ENCODE data around the gene GREB1.

GREB1 gene

DNA sequence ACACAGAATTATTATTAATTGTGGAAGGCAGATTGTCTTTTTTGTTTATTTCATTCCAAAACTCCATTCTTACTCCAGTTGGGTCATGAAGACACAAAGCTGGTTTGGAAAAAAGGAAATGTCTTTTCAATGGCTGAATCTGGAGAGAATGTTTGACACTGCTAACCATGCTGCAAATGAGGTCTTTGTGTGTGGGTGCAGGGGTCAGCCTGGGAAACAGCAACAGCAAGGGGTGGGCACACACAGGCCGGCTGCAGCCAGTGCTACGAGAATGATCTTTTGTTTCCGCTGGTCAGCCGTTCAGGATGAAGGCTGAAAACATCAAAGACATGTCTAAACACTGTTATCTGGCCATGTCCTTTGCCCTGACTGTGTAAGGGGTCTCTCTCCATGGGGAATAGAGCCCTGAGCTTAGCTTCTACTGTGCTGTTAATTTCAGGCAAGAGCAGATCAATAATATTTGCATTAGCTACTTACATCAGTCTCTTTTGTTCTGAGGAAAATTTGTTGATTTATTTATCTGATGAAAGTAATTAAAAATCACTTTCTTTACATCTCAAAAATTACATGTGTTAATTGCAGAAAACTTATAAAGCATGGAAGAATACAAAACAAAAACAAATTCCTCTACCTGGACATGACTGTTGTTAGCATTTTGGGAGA lies 34.6 kb upstream of the GREB1 start:
- 6 to 7% methylated on average over 3 to 4 of the region's 4 CpGs for WGBS, 2 experiments (ENCODE audit: insufficient coverage in 2 of 2)
- Histone ChIP-seq H3K4me1 (ENCODE audit: control insufficient read depth, insufficient read depth, low read length, poor library complexity, severe bottlenecking) (peaks cover 18% of the 10 kb centered on the region), H3K27ac (ENCODE audit: low read depth, low read length, severe bottlenecking) (peak overlapping the region; percentile 75), H3K36me3 (ENCODE audit: control insufficient read depth, insufficient read depth, low read length) (peaks cover 4% of the 10 kb centered on the region), H3K9me3 (ENCODE audit: control insufficient read depth, low read length) (peaks cover 12% of the 10 kb centered on the region), H3K4me3 (ENCODE audit: extremely low read depth, insufficient read depth, low read length, poor library complexity, severe bottlenecking) (no peak overlapping the region)

DNA sequence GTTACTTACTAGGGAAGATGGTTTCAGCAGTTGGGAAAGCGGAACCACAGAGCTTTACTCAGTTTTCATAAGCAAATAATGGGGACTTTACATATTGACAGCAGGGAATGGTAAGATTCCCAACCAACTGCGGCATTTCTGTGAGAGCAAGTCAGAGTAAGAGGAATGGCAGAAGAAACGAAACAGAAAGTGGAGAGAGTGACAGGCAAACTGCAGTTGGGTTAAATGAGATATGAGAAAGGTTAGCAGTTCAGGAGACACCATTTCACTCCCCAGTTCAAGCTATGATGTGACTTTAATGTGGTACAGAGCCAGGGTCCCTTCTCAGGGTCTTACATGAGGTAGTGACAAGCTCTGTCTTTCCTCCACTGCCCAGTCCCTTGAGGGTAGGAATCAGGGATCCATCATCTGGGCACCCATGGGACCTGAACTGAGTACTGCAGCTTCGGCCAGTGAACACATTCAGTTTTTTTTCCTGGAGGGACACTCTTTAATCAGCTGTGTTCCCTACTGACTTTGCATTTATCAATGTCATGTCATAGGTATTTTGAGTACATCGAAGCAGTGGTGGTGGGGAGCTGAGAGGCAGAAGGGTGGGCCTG lies 33.0 kb upstream of the GREB1 start:
- H3K4me1 ChIP-seq (ENCODE audit: control insufficient read depth, insufficient read depth, low read length, poor library complexity, severe bottlenecking), result peaks cover 20% of the 10 kb centered on the region
- peaks cover 4% of the 10 kb centered on the region for H3K36me3 ChIP-seq (ENCODE audit: control insufficient read depth, insufficient read depth, low read length)
- H3K27ac ChIP-seq (ENCODE audit: low read depth, low read length, severe bottlenecking), result no peak overlapping the region
- H3K9me3 ChIP-seq (ENCODE audit: control insufficient read depth, low read length), result peaks cover 12% of the 10 kb centered on the region
- H3K4me3 ChIP-seq (ENCODE audit: extremely low read depth, insufficient read depth, low read length, poor library complexity, severe bottlenecking), result no peak overlapping the region
- 89 to 93% methylated on average over 4 to 5 of the region's 5 CpGs for WGBS, 2 experiments (ENCODE audit: insufficient coverage in 2 of 2)

DNA sequence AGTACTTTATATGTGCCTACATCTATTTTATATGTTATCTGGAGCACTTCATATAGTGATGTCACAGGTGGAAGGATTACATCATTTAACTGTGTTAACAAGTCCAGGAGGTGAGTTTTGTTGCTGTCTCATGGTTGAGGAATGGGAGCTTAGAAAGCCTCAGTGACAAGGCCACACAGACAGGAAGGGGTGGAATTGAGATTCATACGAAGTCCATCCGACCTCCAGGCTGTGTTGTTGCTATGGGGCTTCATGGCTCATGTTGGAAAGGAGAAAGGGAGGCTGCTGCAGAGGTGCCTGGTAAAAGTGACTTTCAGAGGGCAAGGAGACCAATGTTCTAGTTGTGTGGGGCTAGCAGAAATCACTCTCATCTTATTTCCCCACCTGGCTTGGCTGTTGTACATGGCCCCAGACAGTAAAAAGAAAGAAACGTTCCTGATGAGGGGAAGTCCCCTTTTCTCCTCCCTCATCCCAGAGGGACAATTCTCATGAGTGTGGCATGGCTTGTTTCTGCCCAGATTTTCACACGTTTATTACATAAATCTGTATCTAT lies 31.0 kb upstream of the GREB1 start:
- H3K36me3 ChIP-seq (ENCODE audit: control insufficient read depth, insufficient read depth, low read length), result peaks cover 6% of the 10 kb centered on the region
- no peak overlapping the region for H3K27ac ChIP-seq (ENCODE audit: low read depth, low read length, severe bottlenecking)
- H3K4me1 ChIP-seq (ENCODE audit: control insufficient read depth, insufficient read depth, low read length, poor library complexity, severe bottlenecking), result peaks cover 20% of the 10 kb centered on the region
- H3K9me3 ChIP-seq (ENCODE audit: control insufficient read depth, low read length), result peaks cover 12% of the 10 kb centered on the region
- no peak overlapping the region for H3K4me3 ChIP-seq (ENCODE audit: extremely low read depth, insufficient read depth, low read length, poor library complexity, severe bottlenecking)
- WGBS, 2 experiments (ENCODE audit: insufficient coverage in 2 of 2), result 96 to 100% methylated on average over 2 of the region's 4 CpGs

DNA sequence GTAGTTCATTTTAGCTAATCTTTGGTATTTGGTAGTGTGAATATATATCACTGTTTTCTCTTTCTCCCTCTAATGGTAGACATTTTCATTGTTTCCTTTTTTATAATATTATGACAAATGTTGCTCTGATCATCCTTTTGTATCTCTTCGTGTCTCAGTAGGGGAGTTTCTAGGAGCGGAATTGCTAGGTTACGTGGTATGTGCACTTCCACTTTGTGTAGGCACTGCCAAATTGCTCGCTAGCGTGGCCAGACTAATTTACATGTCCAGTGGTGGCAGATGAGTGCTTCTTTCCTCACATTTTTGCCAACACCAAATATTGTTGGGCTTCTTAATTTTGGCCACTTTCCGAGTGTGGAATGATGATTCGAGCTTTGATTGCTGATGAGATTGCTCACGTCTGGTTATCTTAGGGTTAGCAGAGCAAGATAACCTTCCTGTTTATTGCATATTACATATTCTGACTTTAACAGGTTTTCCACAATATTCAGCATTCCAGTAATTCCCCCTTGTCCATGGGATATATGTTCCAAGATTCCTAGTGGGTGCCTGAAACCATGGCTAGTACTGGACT lies 30.4 kb upstream of the GREB1 start:
- Histone ChIP-seq H3K27ac (ENCODE audit: low read depth, low read length, severe bottlenecking) (no peak overlapping the region), H3K9me3 (ENCODE audit: control insufficient read depth, low read length) (peaks cover 12% of the 10 kb centered on the region), H3K4me1 (ENCODE audit: control insufficient read depth, insufficient read depth, low read length, poor library complexity, severe bottlenecking) (peaks cover 15% of the 10 kb centered on the region), H3K4me3 (ENCODE audit: extremely low read depth, insufficient read depth, low read length, poor library complexity, severe bottlenecking) (no peak overlapping the region), H3K36me3 (ENCODE audit: control insufficient read depth, insufficient read depth, low read length) (peaks cover 6% of the 10 kb centered on the region)
- 91 to 98% methylated on average over 5 of the region's 8 CpGs for WGBS, 2 experiments (ENCODE audit: insufficient coverage in 2 of 2)

DNA sequence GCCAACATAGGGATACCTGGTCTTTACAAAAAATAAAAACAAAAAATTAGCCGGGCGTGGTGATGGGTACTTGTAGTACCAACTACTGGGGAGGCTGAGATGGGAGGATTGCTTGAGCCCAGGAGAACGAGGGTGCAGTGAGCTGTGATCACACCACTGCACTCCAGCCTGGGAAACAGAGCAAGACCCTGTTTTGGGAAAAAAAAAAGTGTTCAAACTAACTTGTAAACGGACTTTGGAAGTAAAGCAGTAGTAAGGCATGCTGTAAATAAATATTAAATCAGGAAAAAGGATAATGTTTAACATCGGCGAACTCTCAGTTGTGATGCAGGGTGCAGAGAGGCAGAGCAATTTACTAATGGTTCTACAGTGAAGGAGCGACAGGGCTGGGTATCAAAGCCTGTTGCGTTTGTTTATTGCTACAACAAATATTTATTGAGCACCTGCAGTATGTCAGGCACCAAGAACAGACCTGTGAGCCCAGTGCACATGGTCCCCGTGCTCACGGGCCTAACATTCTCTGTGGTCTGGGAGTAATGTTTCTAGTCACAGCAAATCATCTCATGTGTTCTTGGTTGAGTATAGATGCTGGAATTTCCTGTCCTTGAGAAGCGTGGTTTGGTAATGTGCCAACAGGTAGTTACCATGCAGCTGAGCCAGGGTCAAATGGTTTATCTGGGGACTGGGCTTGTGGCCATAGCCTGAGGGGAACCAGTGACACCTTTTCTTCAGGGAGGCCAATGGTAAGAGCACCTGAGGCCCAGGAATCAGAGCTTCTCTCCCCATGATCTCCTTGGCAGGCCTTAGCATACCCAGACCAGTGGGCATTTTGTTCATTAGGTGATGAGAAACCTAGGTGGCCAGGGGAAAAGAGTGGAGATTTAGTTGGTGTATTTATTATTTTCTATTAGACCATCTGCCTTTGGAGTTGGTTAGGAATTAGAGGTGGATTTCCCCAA lies 27.9 kb upstream of the GREB1 start:
- Histone ChIP-seq H3K27ac (ENCODE audit: low read depth, low read length, severe bottlenecking) (no peak overlapping the region), H3K36me3 (ENCODE audit: control insufficient read depth, insufficient read depth, low read length) (peaks cover 6% of the 10 kb centered on the region), H3K4me3 (ENCODE audit: extremely low read depth, insufficient read depth, low read length, poor library complexity, severe bottlenecking) (no peak overlapping the region), H3K4me1 (ENCODE audit: control insufficient read depth, insufficient read depth, low read length, poor library complexity, severe bottlenecking) (peaks cover 3% of the 10 kb centered on the region), H3K9me3 (ENCODE audit: control insufficient read depth, low read length) (peaks cover 12% of the 10 kb centered on the region)
- WGBS, 2 experiments (ENCODE audit: insufficient coverage in 2 of 2), result 95 to 96% methylated on average over 11 of the region's 11 CpGs

DNA sequence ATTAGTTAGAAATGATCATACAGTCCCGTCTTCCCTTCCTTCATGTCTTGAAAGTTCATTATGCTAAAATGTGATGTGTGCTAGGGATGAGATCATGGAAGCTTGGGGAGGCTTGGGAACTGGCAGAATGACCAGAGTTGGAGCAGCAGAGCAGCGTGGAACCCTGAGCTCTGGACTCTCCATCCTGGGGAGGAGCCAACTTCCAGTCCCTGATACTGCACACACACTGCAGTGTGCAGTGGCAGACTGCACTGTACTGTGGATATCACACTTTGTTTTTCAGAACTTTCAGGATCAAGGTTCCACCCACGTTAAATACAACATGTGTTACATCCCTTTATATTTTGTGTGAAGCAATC lies 27.3 kb upstream of the GREB1 start:
- H3K27ac ChIP-seq (ENCODE audit: low read depth, low read length, severe bottlenecking), result no peak overlapping the region
- peaks cover 12% of the 10 kb centered on the region for H3K9me3 ChIP-seq (ENCODE audit: control insufficient read depth, low read length)
- 0% methylated on average over 1 of the region's 3 CpGs for WGBS, 2 experiments (ENCODE audit: insufficient coverage in 2 of 2)
- peaks cover 4% of the 10 kb centered on the region for H3K4me1 ChIP-seq (ENCODE audit: control insufficient read depth, insufficient read depth, low read length, poor library complexity, severe bottlenecking)
- H3K4me3 ChIP-seq (ENCODE audit: extremely low read depth, insufficient read depth, low read length, poor library complexity, severe bottlenecking), result no peak overlapping the region
- peaks cover 6% of the 10 kb centered on the region for H3K36me3 ChIP-seq (ENCODE audit: control insufficient read depth, insufficient read depth, low read length)

DNA sequence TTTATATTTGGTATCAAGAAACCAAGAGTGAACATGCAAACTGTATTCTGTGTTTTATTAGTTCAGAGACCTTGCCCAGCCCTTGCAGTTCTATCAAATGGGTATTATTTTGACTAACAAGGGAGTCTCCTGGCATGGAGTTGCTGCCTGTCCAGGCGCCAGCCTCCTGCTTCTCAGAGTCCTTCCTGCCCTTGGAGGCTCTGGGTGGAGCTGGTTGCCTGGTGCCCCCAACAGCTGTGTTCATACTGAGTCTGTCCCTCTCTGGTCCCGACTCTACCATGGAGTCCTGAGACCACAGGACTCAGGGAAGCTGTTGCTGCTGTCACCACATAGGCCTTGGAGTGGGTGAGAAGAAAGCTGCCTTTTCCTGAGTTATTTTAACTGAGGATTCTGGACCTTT lies 26.3 kb upstream of the GREB1 start:
- Histone ChIP-seq H3K4me3 (ENCODE audit: extremely low read depth, insufficient read depth, low read length, poor library complexity, severe bottlenecking) (no peak overlapping the region), H3K9me3 (ENCODE audit: control insufficient read depth, low read length) (peaks cover 12% of the 10 kb centered on the region), H3K36me3 (ENCODE audit: control insufficient read depth, insufficient read depth, low read length) (peaks cover 6% of the 10 kb centered on the region), H3K27ac (ENCODE audit: low read depth, low read length, severe bottlenecking) (peak overlapping the region; percentile 41), H3K4me1 (ENCODE audit: control insufficient read depth, insufficient read depth, low read length, poor library complexity, severe bottlenecking) (peaks cover 11% of the 10 kb centered on the region)
- WGBS, 2 experiments (ENCODE audit: insufficient coverage in 2 of 2), result 88 to 100% methylated on average over 1 to 2 of the region's 2 CpGs

DNA sequence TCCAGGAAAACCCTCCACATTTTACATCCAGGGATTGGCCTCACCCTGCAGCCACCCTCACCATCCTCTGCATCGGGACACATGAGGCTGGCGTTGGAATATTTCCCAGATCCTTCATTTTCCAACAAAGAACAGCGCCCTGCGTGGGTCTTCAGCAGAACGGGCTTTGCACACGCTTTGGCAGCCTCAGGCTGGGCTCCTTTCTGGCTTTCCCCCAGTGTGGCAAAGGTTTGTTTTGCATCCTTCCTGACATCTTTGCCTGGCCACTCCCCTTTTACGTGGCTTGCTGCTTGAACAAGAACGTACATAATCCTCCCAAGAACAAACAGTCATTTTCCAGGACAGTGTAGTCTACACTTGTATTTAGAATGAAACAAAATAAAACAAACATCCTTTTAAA lies 25.6 kb upstream of the GREB1 start:
- Histone ChIP-seq H3K4me1 (ENCODE audit: control insufficient read depth, insufficient read depth, low read length, poor library complexity, severe bottlenecking) (peaks cover 11% of the 10 kb centered on the region), H3K9me3 (ENCODE audit: control insufficient read depth, low read length) (peaks cover 5% of the 10 kb centered on the region), H3K36me3 (ENCODE audit: control insufficient read depth, insufficient read depth, low read length) (peaks cover 6% of the 10 kb centered on the region), H3K27ac (ENCODE audit: low read depth, low read length, severe bottlenecking) (no peak overlapping the region), H3K4me3 (ENCODE audit: extremely low read depth, insufficient read depth, low read length, poor library complexity, severe bottlenecking) (no peak overlapping the region)
- 90 to 92% methylated on average over 6 to 8 of the region's 8 CpGs for WGBS, 2 experiments (ENCODE audit: insufficient coverage in 2 of 2)

DNA sequence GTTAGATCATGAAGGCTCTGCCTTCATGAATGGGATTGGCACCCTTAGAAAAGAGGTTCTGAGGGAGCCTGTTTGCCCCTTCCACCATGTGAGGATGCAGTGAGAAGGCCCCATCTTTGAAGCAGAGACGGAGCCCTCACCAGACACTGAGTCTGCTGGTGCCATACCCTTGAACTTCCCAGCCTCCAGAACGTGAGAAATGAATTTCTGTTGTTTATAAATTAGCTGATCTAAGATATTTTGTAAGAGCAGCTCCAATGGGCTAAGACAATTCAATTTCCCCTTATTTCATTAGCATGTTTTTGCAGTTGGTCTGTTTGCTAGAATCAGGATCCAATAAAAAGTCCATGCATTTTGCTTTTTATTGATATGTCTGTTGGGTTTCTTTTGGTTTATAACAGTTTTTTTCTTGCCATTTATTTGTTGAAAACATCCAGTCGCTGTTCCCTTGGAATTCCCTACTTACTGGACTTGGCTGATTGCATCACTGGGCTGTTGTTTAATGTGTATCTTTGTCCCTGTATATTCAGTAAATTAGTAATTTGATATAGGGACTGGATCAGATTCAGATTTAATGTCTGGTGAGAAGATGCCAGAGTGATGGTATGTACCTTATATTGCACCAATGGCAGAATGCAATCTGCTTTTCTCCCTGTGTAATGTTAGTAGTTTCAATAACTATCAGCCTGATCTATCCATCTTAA lies 24.0 kb upstream of the GREB1 start:
- WGBS, 2 experiments (ENCODE audit: insufficient coverage in 2 of 2), result 83 to 100% methylated on average over 1 of the region's 3 CpGs
- no peak overlapping the region for H3K4me3 ChIP-seq (ENCODE audit: extremely low read depth, insufficient read depth, low read length, poor library complexity, severe bottlenecking)
- H3K27ac ChIP-seq (ENCODE audit: low read depth, low read length, severe bottlenecking), result no peak overlapping the region
- peaks cover 3% of the 10 kb centered on the region for H3K36me3 ChIP-seq (ENCODE audit: control insufficient read depth, insufficient read depth, low read length)
- peaks cover 11% of the 10 kb centered on the region for H3K4me1 ChIP-seq (ENCODE audit: control insufficient read depth, insufficient read depth, low read length, poor library complexity, severe bottlenecking)
- no peaks in the 10 kb centered on the region for H3K9me3 ChIP-seq (ENCODE audit: control insufficient read depth, low read length)

DNA sequence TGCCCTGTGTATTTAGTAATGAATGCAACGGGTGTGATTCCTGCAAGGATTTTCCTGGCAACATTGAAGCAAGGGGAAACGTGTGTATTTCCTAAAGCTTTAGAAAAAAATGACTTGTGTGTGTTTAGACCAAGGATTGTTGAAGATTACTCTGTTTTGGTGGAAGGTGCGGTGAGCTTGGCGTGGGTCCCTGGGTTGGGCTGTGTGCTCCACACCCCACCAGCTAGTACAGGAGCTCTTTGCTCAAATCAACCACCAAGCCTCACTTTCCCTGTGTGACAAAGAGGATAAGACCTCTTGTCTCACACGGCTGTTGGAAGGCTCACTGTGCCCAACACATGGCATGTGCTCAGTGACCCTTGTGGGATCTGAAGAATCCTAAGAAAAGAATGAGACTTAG lies 21.4 kb upstream of the GREB1 start:
- peaks cover 8% of the 10 kb centered on the region for H3K4me1 ChIP-seq (ENCODE audit: control insufficient read depth, insufficient read depth, low read length, poor library complexity, severe bottlenecking)
- H3K36me3 ChIP-seq (ENCODE audit: control insufficient read depth, insufficient read depth, low read length), result peaks cover 15% of the 10 kb centered on the region
- H3K4me3 ChIP-seq (ENCODE audit: extremely low read depth, insufficient read depth, low read length, poor library complexity, severe bottlenecking), result no peak overlapping the region
- H3K27ac ChIP-seq (ENCODE audit: low read depth, low read length, severe bottlenecking), result no peak overlapping the region
- WGBS, 2 experiments (ENCODE audit: insufficient coverage in 2 of 2), result 61 to 82% methylated on average over 3 to 5 of the region's 5 CpGs
- H3K9me3 ChIP-seq (ENCODE audit: control insufficient read depth, low read length), result no peaks in the 10 kb centered on the region

Data from mesodermal cell (in vitro differentiated cells).